ENCODE data around the gene SLC30A7. TPM values are rescaled to one million over a fixed set of nuclear protein-coding genes. Genes with fewer than 3 reads are reported as not detected.
A peak's percentile ranks its signal among the peaks of the same experiment; 100 is the strongest.

SLC30A7 gene
- total and polyA plus RNA-seq, 7 donors = 1.0 to 5.7 (median 4.8) TPM

DNA sequence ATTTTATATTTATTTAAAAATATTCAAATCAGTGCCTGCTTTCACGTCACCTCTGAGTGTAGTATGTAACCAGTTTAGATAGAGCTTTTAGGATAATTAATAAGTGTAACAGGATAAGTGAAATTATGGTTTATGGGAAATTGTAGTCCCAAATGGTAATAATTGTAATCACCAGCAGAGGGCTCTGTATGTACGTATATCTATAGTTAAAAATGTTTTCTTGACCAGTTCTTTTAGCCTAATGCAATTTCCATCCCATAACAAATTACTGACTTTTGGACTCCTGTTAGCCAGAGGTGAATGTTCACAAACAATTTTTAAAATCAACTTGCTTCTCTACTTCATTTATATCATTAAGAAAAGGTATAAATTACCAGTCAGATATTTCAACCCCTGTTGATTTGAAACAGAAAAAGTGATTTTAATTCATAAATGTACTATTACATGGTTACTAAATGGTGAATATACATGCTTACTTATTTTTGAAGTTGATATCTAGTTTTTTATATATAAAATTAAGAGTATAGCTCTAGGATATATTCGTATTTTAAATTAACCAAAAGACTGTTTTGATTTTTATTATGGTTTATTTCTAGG, 25.3 kb downstream of the SLC30A7 start:
- WGBS, 3 donors = 45 to 47% (median 45%) methylated on average over 3 of the region's 3 CpGs
- H3K36me3 ChIP-seq (ENCODE audit: insufficient read depth in 1 of 2, low read depth in 1 of 2) = peaks cover 0 to 66% of the 10 kb centered on the region in 2 donors
- no peaks in the 10 kb centered on the region for H3K4me1 ChIP-seq
- TF ChIP-seq, protein P1, sequence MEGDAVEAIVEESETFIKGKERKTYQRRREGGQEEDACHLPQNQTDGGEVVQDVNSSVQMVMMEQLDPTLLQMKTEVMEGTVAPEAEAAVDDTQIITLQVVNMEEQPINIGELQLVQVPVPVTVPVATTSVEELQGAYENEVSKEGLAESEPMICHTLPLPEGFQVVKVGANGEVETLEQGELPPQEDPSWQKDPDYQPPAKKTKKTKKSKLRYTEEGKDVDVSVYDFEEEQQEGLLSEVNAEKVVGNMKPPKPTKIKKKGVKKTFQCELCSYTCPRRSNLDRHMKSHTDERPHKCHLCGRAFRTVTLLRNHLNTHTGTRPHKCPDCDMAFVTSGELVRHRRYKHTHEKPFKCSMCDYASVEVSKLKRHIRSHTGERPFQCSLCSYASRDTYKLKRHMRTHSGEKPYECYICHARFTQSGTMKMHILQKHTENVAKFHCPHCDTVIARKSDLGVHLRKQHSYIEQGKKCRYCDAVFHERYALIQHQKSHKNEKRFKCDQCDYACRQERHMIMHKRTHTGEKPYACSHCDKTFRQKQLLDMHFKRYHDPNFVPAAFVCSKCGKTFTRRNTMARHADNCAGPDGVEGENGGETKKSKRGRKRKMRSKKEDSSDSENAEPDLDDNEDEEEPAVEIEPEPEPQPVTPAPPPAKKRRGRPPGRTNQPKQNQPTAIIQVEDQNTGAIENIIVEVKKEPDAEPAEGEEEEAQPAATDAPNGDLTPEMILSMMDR (IDR thresholded peaks at IDR 0.05) = peak; percentile 79
- intact Hi-C loops (cut with DNase I) = loop anchor here (5.0 kb wide), 2 partner anchors 316 to 366 kb away; partner anchors contain the start of gene S1PR1 (in 2 of the 2)
- H3K9me3 ChIP-seq = no peaks in the 10 kb centered on the region
- H3K27me3 ChIP-seq (ENCODE audit: insufficient read depth in 3 of 3, low read length in 2 of 3) = no peaks in the 10 kb centered on the region
- ATAC-seq (peak in 2 of 4 donors; percentile 54 to 61), DNase-seq (no peak)
- H3K27ac ChIP-seq = no peak overlapping the region
- H3K4me3 ChIP-seq = no peak overlapping the region

DNA sequence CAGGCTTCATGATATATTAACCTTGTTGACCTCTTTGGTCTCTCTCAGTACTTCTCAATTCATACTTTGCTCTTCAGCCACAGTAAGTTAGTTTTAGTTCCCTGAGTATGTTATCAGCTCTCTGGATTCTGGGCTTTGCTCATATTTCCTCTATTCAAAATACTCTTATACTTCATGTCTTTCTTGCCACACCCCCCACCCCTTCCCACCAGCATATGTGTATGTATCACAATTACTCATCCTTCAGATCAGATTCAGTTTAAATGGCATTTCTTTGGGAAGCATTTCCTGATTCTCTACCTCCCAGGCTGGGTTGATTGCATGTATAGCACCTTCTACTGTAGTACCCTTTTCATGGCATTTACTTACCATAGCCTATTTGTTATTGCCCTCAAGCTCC, 28.3 kb downstream of the SLC30A7 start:
- ATAC-seq (no peak), DNase-seq (no peak)
- no peaks in the 10 kb centered on the region for H3K4me1 ChIP-seq
- intact Hi-C loops (cut with DNase I) = loop anchor here (5.0 kb wide), 2 partner anchors 313 to 363 kb away; partner anchors contain the start of gene S1PR1 (in 2 of the 2)
- TF ChIP-seq, protein P1 (IDR thresholded peaks at IDR 0.05) = no peak
- H3K4me3 ChIP-seq = no peak overlapping the region
- no peaks in the 10 kb centered on the region for H3K27me3 ChIP-seq (ENCODE audit: insufficient read depth in 3 of 3, low read length in 2 of 3)
- H3K27ac ChIP-seq = no peak overlapping the region
- no peaks in the 10 kb centered on the region for H3K9me3 ChIP-seq
- peaks cover 3 to 40% of the 10 kb centered on the region in 2 donors for H3K36me3 ChIP-seq (ENCODE audit: insufficient read depth in 1 of 2, low read depth in 1 of 2)

DNA sequence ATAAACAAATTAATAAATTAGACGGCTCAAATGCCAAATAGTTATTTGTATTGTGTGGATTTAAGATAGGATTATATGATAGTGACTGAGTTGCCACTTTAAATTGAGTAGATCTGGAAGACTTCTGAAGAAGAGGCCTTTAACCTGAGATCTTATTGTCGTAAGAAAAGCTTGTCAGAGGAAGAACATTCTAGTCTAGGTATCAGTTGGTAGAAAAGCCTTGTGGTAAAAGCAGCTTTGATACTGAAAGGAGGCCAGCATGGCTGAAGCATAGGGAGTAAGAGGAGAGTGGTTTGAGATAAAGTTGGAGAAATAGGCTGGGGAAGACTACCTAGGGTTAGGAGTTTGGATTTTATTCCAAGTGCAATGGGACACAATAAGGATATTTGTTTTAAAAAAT, 29.1 kb downstream of the SLC30A7 start:
- H3K27ac ChIP-seq = no peak overlapping the region
- 86 to 92% (median 89%) methylated on average over 2 of the region's 2 CpGs for WGBS, 3 donors
- intact Hi-C loops (cut with DNase I) = loop anchor here (5.0 kb wide), 2 partner anchors 312 to 362 kb away; partner anchors contain the start of gene S1PR1 (in 2 of the 2)

DNA sequence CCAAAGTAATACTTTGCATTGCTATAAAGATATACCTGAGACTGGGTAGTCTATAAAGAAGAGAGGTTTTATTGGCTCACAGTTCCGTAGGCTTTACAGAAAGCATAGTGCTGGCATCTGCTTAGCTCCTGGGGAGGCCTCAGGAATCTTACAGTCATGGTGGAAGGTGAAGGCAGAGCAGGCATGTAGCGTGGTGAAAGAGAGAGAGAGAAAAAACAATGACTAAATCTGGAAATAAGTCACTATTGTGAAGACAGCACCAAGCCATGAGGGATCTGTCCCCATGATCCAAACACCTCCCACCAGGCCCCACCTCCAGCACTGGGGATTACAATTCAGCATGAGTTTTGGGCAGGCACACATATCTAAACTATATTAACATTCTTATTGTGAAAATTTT, 30.4 kb downstream of the SLC30A7 start:
- H3K27me3 ChIP-seq (ENCODE audit: insufficient read depth in 3 of 3, low read length in 2 of 3) = no peaks in the 10 kb centered on the region
- H3K9me3 ChIP-seq = no peaks in the 10 kb centered on the region
- ATAC-seq (no peak), DNase-seq (no peak)
- no peaks in the 10 kb centered on the region for H3K4me1 ChIP-seq
- peaks cover 3 to 31% of the 10 kb centered on the region in 2 donors for H3K36me3 ChIP-seq (ENCODE audit: insufficient read depth in 1 of 2, low read depth in 1 of 2)
- intact Hi-C loops (cut with DNase I) = no loop called here
- no peak overlapping the region for H3K27ac ChIP-seq
- TF ChIP-seq, protein P1 (IDR thresholded peaks at IDR 0.05) = no peak
- H3K4me3 ChIP-seq = no peak overlapping the region
- WGBS, 3 donors = 92 to 100% (median 98%) methylated on average over 2 of the region's 2 CpGs

More for the DNA sequence above, 29.1 kb downstream of the SLC30A7 start:
- Histone ChIP-seq H3K9me3 (no peaks in the 10 kb centered on the region), H3K4me3 (no peak overlapping the region), H3K36me3 (ENCODE audit: insufficient read depth in 1 of 2, low read depth in 1 of 2) (peaks cover 3 to 32% of the 10 kb centered on the region in 2 donors), H3K27me3 (ENCODE audit: insufficient read depth in 3 of 3, low read length in 2 of 3) (no peaks in the 10 kb centered on the region), H3K4me1 (no peaks in the 10 kb centered on the region)
- TF ChIP-seq, protein P1 (IDR thresholded peaks at IDR 0.05) = no peak
- no peak for DNase-seq
- ATAC-seq = no peak

DNA sequence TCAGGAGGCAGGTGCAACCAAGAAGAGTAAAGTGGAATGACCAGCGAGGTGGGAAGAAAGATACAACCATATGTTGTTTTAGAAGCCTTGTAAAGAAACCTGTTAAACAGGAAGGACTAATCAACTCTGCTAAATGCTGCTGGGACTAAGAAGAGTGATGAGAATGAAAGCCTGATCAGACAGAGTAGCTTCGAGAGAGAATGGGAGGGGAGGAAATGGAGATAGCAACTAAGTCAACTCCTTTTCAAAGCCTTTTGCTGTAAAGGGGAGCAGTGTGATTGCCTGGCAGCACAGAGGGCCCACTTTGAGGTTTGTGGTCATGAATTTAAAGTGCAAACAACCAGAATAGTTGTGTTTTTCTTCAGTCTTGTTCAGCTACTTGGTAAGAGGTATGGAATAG, 31.4 kb downstream of the SLC30A7 start:
- TF ChIP-seq, protein P1 (IDR thresholded peaks at IDR 0.05) = no peak
- H3K27ac ChIP-seq = no peak overlapping the region
- H3K4me3 ChIP-seq = no peak overlapping the region
- WGBS, 3 donors = 63 to 90% (median 75%) methylated on average over 2 of the region's 2 CpGs
- H3K36me3 ChIP-seq (ENCODE audit: insufficient read depth in 1 of 2, low read depth in 1 of 2) = peaks cover 3 to 29% of the 10 kb centered on the region in 2 donors
- intact Hi-C loops (cut with DNase I) = no loop called here
- H3K9me3 ChIP-seq = no peaks in the 10 kb centered on the region
- no peak for ATAC-seq
- H3K27me3 ChIP-seq (ENCODE audit: insufficient read depth in 3 of 3, low read length in 2 of 3) = no peaks in the 10 kb centered on the region
- H3K4me1 ChIP-seq = no peaks in the 10 kb centered on the region
- DNase-seq = no peak
